ENCODE measurements around the gene ANKRD11.

Gene ANKRD11

GRCh38 chr16:89517128-89517527 is 26.8 kb upstream of the ANKRD11 start:
- no peaks in the 10 kb centered on the region for H3K27me3 ChIP-seq (ENCODE audit: insufficient read depth, poor library complexity, severe bottlenecking)
- peaks cover 84% of the 10 kb centered on the region for H3K36me3 ChIP-seq (ENCODE audit: low read depth)
- ATAC-seq (ENCODE audit: low read depth) (no peak), DNase-seq (ENCODE audit: low spot score) (no peak)
- H3K27ac ChIP-seq (ENCODE audit: poor library complexity, severe bottlenecking): no peak overlapping the region
- H3K4me1 ChIP-seq (ENCODE audit: insufficient read depth, poor library complexity, severe bottlenecking): no peaks in the 10 kb centered on the region
- H3K4me3 ChIP-seq (ENCODE audit: severe bottlenecking): no peak overlapping the region
- TF ChIP-seq CTCF (IDR thresholded peaks at IDR 0.05; ENCODE audit: poor library complexity, severe bottlenecking): no peak
- no peaks in the 10 kb centered on the region for H3K9me3 ChIP-seq (ENCODE audit: severe bottlenecking)

- Histone ChIP-seq H3K27ac (ENCODE audit: poor library complexity, severe bottlenecking) (no peak overlapping the region), H3K27me3 (ENCODE audit: insufficient read depth, poor library complexity, severe bottlenecking) (no peaks in the 10 kb centered on the region), H3K4me3 (ENCODE audit: severe bottlenecking) (no peak overlapping the region), H3K36me3 (ENCODE audit: low read depth) (peaks cover 73% of the 10 kb centered on the region), H3K9me3 (ENCODE audit: severe bottlenecking) (no peaks in the 10 kb centered on the region), H3K4me1 (ENCODE audit: insufficient read depth, poor library complexity, severe bottlenecking) (no peaks in the 10 kb centered on the region)
- TF ChIP-seq CTCF (IDR thresholded peaks at IDR 0.05; ENCODE audit: poor library complexity, severe bottlenecking): no peak
- ATAC-seq (ENCODE audit: low read depth) (no peak), DNase-seq (ENCODE audit: low spot score) (no peak)
Measured at GRCh38 chr16:89512453-89512852, 22.1 kb upstream of the ANKRD11 start.

GRCh38 chr16:89511374-89511773 is 21.0 kb upstream of the ANKRD11 start:
- ATAC-seq (ENCODE audit: low read depth) (no peak), DNase-seq (ENCODE audit: low spot score) (no peak)
- Histone ChIP-seq H3K27ac (ENCODE audit: poor library complexity, severe bottlenecking) (no peak overlapping the region), H3K4me3 (ENCODE audit: severe bottlenecking) (no peak overlapping the region), H3K27me3 (ENCODE audit: insufficient read depth, poor library complexity, severe bottlenecking) (no peaks in the 10 kb centered on the region), H3K9me3 (ENCODE audit: severe bottlenecking) (no peaks in the 10 kb centered on the region), H3K4me1 (ENCODE audit: insufficient read depth, poor library complexity, severe bottlenecking) (peaks cover 6% of the 10 kb centered on the region), H3K36me3 (ENCODE audit: low read depth) (peaks cover 62% of the 10 kb centered on the region)
- no peak for TF ChIP-seq CTCF (IDR thresholded peaks at IDR 0.05; ENCODE audit: poor library complexity, severe bottlenecking)

DNA sequence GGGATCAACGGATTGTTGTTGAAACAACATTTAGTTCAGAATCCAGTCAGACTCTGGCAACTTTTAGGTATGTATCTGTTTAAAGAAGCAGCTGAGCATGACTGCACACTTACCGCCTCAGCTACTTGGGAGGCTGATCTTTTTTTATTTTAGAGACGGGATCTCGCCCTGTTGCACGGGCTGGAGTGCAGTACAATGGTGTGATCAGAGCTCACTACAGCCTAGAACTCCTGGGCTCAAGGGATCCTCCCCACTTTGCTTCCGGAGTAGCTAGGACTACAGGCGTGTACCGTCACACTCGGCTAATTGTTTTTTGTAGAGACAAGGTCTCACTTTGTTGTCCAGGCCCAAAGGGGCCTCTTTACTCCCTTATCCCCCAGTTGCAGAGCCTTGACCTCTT is 20.2 kb upstream of the ANKRD11 start:
- Histone ChIP-seq H3K36me3 (ENCODE audit: low read depth) (peaks cover 54% of the 10 kb centered on the region), H3K27me3 (ENCODE audit: insufficient read depth, poor library complexity, severe bottlenecking) (no peaks in the 10 kb centered on the region), H3K27ac (ENCODE audit: poor library complexity, severe bottlenecking) (no peak overlapping the region), H3K4me1 (ENCODE audit: insufficient read depth, poor library complexity, severe bottlenecking) (peaks cover 14% of the 10 kb centered on the region), H3K9me3 (ENCODE audit: severe bottlenecking) (no peaks in the 10 kb centered on the region), H3K4me3 (ENCODE audit: severe bottlenecking) (no peak overlapping the region)
- no peak for DNase-seq (ENCODE audit: low spot score)
- ATAC-seq (ENCODE audit: low read depth): no peak
- no peak for TF ChIP-seq CTCF (IDR thresholded peaks at IDR 0.05; ENCODE audit: poor library complexity, severe bottlenecking)

DNA sequence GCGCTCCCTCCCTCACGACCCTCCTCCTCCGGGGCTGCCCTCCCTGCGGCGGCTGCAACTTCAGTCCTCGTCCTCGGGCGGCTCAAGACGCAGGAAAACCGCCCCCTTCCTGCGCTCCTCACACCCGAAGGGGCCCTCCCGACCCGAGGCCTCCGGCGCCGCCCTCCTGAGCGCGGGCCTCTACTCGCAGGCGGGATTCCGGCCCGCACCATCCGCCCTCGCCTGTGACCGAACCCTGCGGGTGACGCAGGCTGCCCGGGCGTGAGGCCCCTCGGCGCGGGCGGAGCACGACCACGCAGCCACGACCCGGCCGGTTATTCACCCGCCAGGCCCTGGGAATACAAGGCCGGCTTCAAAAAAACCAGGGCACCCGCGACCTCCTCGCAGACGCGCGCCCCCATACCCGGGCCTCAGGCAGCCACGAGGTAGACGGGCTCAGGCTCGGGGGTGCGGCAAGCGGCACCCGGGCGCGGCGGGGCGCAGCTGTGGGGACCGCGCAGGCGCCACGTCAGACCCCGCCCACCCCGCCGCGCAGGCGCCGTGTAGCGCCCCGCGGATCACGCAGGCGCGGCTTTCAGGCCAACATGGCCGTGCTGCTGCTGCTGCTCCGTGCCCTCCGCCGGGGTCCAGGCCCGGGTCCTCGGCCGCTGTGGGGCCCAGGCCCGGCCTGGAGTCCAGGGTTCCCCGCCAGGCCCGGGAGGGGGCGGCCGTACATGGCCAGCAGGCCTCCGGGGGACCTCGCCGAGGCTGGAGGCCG is 17.7 kb upstream of the ANKRD11 start, which contains the start of gene SPG7:
Gene SPG7 (plus strand): TSS at position 570 of the 757 bp plus-strand sequence. CDS start 15 bp downstream, at position 585.
- peak; percentile 70 for ATAC-seq (ENCODE audit: low read depth)
- H3K4me3 ChIP-seq (ENCODE audit: severe bottlenecking): peak within 1 kb of the TSS; percentile 94
- H3K4me1 ChIP-seq (ENCODE audit: insufficient read depth, poor library complexity, severe bottlenecking): peaks cover 20% of the 10 kb centered on the region

More for the DNA sequence above, 17.7 kb upstream of the ANKRD11 start, which contains the start of gene SPG7:
- H3K9me3 ChIP-seq (ENCODE audit: severe bottlenecking): no peaks in the 10 kb centered on the region
- no peak for DNase-seq (ENCODE audit: low spot score)
- H3K27me3 ChIP-seq (ENCODE audit: insufficient read depth, poor library complexity, severe bottlenecking): no peaks in the 10 kb centered on the region
- H3K36me3 ChIP-seq (ENCODE audit: low read depth): peaks cover 30% of the 10 kb centered on the region
- no peak for TF ChIP-seq CTCF (IDR thresholded peaks at IDR 0.05; ENCODE audit: poor library complexity, severe bottlenecking)
- peak within 1 kb of the TSS; percentile 83 for H3K27ac ChIP-seq (ENCODE audit: poor library complexity, severe bottlenecking)
